Measurements from ENCODE around the gene PPM1A. TPM values are rescaled to one million over a fixed set of nuclear protein-coding genes. Genes with fewer than 3 reads are reported as not detected.
A peak's percentile ranks its signal among the peaks of the same experiment; 100 is the strongest.

PPM1A gene
- total and polyA plus RNA-seq, 2 of the 8 experiments (the other 6 are each of a cell fraction or from before 2014, with no cell fraction given) = 14.0 to 51.2 TPM

DNA sequence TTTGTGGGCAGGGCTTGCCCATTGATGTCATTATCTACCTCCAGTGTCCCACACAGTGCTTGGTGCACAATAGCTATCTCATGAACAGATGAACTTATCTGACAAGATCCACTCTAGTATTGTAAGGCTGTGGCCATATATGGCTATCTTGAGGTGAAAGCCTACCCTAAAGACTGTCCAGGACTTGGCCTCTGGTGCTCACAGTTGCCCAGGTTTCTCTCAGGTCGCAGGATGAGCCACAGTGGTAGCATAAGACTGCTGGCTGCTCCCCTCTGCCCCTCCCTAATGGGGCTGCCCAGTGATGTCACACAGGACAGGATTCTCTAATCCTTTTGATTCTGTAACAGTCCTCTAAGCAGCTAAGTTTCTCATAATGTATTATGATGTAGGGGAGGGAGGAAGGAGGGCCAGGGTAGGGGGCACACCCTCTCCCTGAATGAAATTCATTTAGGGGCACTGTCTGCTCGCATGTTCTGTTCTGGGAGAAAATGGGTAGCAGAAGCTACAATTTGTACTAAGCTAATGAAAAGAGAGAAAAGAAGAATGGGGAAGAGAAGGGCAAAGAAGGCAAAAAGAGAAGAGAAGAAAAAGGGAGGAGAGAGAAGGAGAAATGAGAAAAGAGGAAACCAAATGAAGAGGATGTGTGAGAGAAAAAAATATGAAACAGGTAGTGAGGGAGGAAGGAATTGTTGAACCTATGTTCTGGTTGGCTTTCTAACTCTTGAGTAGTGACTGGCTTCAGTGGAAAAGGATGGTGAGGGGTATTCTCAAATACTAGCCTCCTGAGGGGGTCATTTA lies 3.4 kb upstream of the PPM1A start:
- no peaks in the 10 kb centered on the region for H3K9me3 ChIP-seq (ENCODE audit: insufficient read depth in 2 of 2, low read depth in 1 of 2, low read length in 1 of 2)
- H2BK120ac ChIP-seq (replicated peaks; ENCODE audit: low read depth, low read length) = no peak overlapping the region
- H3K4me2 ChIP-seq (ENCODE audit: insufficient read depth in 1 of 2, low read depth in 2 of 2, low read length in 2 of 2) = no peak overlapping the region
- no peak overlapping the region for H3K27ac ChIP-seq (ENCODE audit: low read depth, low read length)
- H4K91ac ChIP-seq (replicated peaks; ENCODE audit: insufficient read length, low read length) = no peak overlapping the region
- no peak for DNase-seq (ENCODE audit: low read depth in 1 of 2, low spot score in 2 of 2)
- H3K23me2 ChIP-seq (ENCODE audit: low read depth, low read length) = peaks cover 6% of the 10 kb centered on the region; the same call in 1 of the 2 replicates
- H3K4me3 ChIP-seq (ENCODE audit: extremely low read depth in 1 of 4, insufficient read depth in 2 of 4, low read depth in 3 of 4, low read length in 4 of 4) = no peak overlapping the region
- WGBS, 2 experiments (ENCODE audit: extremely low coverage in 1 of 2, insufficient coverage in 1 of 2, insufficient read length in 1 of 2, insufficient replicate concordance in 2 of 2, low coverage in 1 of 2, low lambda C conversion rate in 2 of 2, missing lambda C conversion rate in 1 of 2) = 74% methylated on average over 2 of the region's 2 CpGs; no CpG with 5 or more reads in 1 of the 2 experiments
- H3K79me1 ChIP-seq (ENCODE audit: low read depth, low read length) = no peaks in the 10 kb centered on the region
- no peak overlapping the region for H3K14ac ChIP-seq (ENCODE audit: insufficient read length)
- no peak overlapping the region for H2BK12ac ChIP-seq (ENCODE audit: low read depth, low read length)
- no peak overlapping the region for H3K9ac ChIP-seq (replicated peaks in 1 of 4; ENCODE audit: extremely low read depth in 1 of 4, low read depth in 3 of 4, low read length in 3 of 4)
- peak overlapping the region; percentile 42 for H2AFZ ChIP-seq (ENCODE audit: low read length)
- TF ChIP-seq TBP (IDR thresholded peaks at IDR 0.05; ENCODE audit: low read depth, low read length) (no peak), CREB1 (IDR thresholded peaks at IDR 0.05) (no peak)
- H3K4me1 ChIP-seq (replicated peaks in 1 of 4; ENCODE audit: control insufficient read depth in 3 of 4, insufficient read depth in 4 of 4, low read length in 3 of 4) = peaks cover 4 to 8% (median 7%) of the 10 kb centered on the region in 4 experiments
- H3K18ac ChIP-seq (ENCODE audit: extremely low read depth, low read length) = peak overlapping the region; percentile 2; the same call in 1 of the 2 replicates
- no peak overlapping the region for H4K8ac ChIP-seq (ENCODE audit: extremely low read depth, insufficient read depth, low read length)
- no peak overlapping the region for H2BK5ac ChIP-seq (ENCODE audit: low read depth, low read length)
- no peaks in the 10 kb centered on the region for H4K20me1 ChIP-seq (replicated peaks in 1 of 2; ENCODE audit: control insufficient read depth in 1 of 2, insufficient read depth in 2 of 2, low read length in 2 of 2)
- FAIRE-seq = no peak
- ChIA-PET POLR2A (ENCODE audit: partially characterized antibody) (interaction anchor here (0.6 to 0.7 kb wide), 2 partner anchors 39 to 48 kb away, joined by 3 read pairs; no protein-coding TSS in a partner anchor), CTCF (ENCODE audit: partially characterized antibody) (interaction anchor here (0.6 to 1.4 kb wide), 4 partner anchors 20 to 833 kb away, joined by 3 to 5 read pairs (median 3); no protein-coding TSS in a partner anchor)
- H3K79me2 ChIP-seq (ENCODE audit: control insufficient read depth in 1 of 2, insufficient read depth in 2 of 2, low read length in 2 of 2) = peaks cover 0 to 6% of the 10 kb centered on the region in 2 experiments; a peak in 2 of 4 replicates
- H3K23ac ChIP-seq (ENCODE audit: insufficient read length) = no peak overlapping the region
- H2AK5ac ChIP-seq (ENCODE audit: low read depth, low read length) = no peak overlapping the region
- no peak overlapping the region for H3K4ac ChIP-seq (replicated peaks; ENCODE audit: insufficient read length, low read depth, low read length)
- no peak overlapping the region for H2BK20ac ChIP-seq (ENCODE audit: low read length)
- H3K27me3 ChIP-seq (replicated peaks in 1 of 4; ENCODE audit: control insufficient read depth in 3 of 4, extremely low read depth in 1 of 4, insufficient read depth in 3 of 4, low read length in 3 of 4) = no peaks in the 10 kb centered on the region
- no peak overlapping the region for H3K56ac ChIP-seq (replicated peaks; ENCODE audit: insufficient read length, low read depth, low read length)
- no peak overlapping the region; the same call in 1 of the 2 replicates for H2BK15ac ChIP-seq (ENCODE audit: low read length)
- no peaks in the 10 kb centered on the region for H3K36me3 ChIP-seq (ENCODE audit: control insufficient read depth in 2 of 4, insufficient read depth in 4 of 4, low read length in 3 of 4)
- H4K5ac ChIP-seq (ENCODE audit: insufficient read length, low read depth, low read length) = no peak overlapping the region

Data from H1 (cell line).